ENCODE measurements around the gene PFN3. TPM values are rescaled to one million over a fixed set of nuclear protein-coding genes. Genes with fewer than 3 reads are reported as not detected.
A peak's percentile ranks its signal among the peaks of the same experiment; 100 is the strongest.

Gene PFN3
- total and polyA plus RNA-seq, 2 of the 13 experiments (the other 11 are each of a cell fraction or from before 2014, with no cell fraction given): not detected

DNA sequence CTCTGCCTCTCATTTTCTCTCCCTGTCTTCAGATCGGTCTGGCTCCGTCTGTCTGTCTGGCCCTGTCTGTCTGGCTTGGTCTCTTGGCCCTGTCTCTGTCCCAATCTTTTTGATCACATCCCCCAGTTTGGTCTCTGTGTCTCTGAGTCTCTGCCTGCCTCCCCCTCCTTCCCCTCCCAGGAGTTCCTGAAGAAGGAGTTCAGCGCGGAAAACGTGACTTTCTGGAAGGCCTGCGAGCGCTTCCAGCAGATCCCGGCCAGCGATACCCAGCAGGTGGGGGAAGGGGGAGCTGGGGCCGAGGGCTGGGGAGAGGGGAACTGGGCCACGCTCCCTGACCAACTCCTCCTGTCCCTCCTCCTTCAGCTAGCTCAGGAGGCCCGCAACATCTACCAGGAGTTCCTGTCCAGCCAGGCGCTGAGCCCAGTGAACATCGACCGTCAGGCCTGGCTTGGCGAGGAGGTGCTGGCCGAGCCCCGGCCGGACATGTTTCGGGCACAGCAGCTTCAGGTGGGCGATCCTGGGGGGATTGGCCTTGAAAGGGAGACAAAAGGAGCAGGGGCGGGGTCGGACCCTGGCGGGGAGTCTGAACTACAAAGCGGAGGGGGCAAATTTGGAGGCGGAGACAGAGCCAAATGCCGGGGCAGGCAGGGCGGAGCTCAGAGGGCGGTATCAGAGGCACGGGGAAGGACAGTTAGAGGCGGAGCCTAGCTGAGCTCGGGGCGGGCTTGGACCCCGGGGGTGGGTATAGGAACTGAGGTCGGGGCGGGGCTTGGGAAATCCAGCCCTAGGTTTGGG, 33.7 kb downstream of the PFN3 start (continued):
- TF ChIP-seq, protein P1, sequence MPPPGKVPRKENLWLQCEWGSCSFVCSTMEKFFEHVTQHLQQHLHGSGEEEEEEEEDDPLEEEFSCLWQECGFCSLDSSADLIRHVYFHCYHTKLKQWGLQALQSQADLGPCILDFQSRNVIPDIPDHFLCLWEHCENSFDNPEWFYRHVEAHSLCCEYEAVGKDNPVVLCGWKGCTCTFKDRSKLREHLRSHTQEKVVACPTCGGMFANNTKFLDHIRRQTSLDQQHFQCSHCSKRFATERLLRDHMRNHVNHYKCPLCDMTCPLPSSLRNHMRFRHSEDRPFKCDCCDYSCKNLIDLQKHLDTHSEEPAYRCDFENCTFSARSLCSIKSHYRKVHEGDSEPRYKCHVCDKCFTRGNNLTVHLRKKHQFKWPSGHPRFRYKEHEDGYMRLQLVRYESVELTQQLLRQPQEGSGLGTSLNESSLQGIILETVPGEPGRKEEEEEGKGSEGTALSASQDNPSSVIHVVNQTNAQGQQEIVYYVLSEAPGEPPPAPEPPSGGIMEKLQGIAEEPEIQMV (CRISPR knock-in tag; IDR thresholded peaks at IDR 0.05; ENCODE audit: low read depth): peak; percentile 22; the same call in 1 of the 2 replicates
- TF ChIP-seq ZSCAN29 (CRISPR knock-in tag; conservative IDR thresholded peaks at IDR 0.05) (0 out of 2 replicates have a peak, but pooled peaks have one; percentile 19), ZFY (CRISPR knock-in tag; IDR thresholded peaks at IDR 0.05) (peak; percentile 78), SPEN (CRISPR knock-in tag; IDR thresholded peaks at IDR 0.05; ENCODE audit: low read depth) (peak; percentile 50; the same call in 1 of the 2 replicates), NKX3-1 (CRISPR knock-in tag; IDR thresholded peaks at IDR 0.05) (no peak), ZNF674 (CRISPR knock-in tag; IDR thresholded peaks at IDR 0.05; ENCODE audit: low read depth) (no peak), RBM39 (IDR thresholded peaks at IDR 0.05; ENCODE audit: low read depth, low read length, poor library complexity, severe bottlenecking) (peak; percentile 64), ZNF777 (CRISPR knock-in tag; IDR thresholded peaks at IDR 0.05) (no peak), PAX8 (CRISPR knock-in tag; IDR thresholded peaks at IDR 0.05; ENCODE audit: borderline replicate concordance) (peak; percentile 43; the same call in 1 of the 2 replicates), KAT8 (CRISPR knock-in tag; IDR thresholded peaks at IDR 0.05) (0 out of 2 replicates have a peak, but pooled peaks have one; percentile 33), ZNF792 (CRISPR knock-in tag; IDR thresholded peaks at IDR 0.05) (peak; percentile 72; the same call in 1 of the 2 replicates), TEAD2 (CRISPR knock-in tag; IDR thresholded peaks at IDR 0.05) (no peak), ZNF883 (CRISPR knock-in tag; IDR thresholded peaks at IDR 0.05; ENCODE audit: not compliant biosample characterization) (peak; percentile 24), MATR3 (CRISPR knock-in tag; IDR thresholded peaks at IDR 0.05) (no peak), ZMYM3 (CRISPR knock-in tag; IDR thresholded peaks at IDR 0.05) (peak; percentile 28; the same call in 1 of the 2 replicates), POLR2AphosphoS5 (IDR thresholded peaks at IDR 0.05; ENCODE audit: low read depth, low read length) (peak; percentile 57), RAD51 (IDR thresholded peaks at IDR 0.05; ENCODE audit: borderline replicate concordance) (no peak), CBFB (CRISPR knock-in tag; IDR thresholded peaks at IDR 0.05) (no peak), MEIS1 (CRISPR knock-in tag; IDR thresholded peaks at IDR 0.05; ENCODE audit: borderline replicate concordance) (peak; percentile 82; the same call in 1 of the 2 replicates), SAP130 (CRISPR knock-in tag; IDR thresholded peaks at IDR 0.05; ENCODE audit: low read depth) (peak; percentile 63; the same call in 1 of the 2 replicates)
- TF ChIP-seq, protein P2, sequence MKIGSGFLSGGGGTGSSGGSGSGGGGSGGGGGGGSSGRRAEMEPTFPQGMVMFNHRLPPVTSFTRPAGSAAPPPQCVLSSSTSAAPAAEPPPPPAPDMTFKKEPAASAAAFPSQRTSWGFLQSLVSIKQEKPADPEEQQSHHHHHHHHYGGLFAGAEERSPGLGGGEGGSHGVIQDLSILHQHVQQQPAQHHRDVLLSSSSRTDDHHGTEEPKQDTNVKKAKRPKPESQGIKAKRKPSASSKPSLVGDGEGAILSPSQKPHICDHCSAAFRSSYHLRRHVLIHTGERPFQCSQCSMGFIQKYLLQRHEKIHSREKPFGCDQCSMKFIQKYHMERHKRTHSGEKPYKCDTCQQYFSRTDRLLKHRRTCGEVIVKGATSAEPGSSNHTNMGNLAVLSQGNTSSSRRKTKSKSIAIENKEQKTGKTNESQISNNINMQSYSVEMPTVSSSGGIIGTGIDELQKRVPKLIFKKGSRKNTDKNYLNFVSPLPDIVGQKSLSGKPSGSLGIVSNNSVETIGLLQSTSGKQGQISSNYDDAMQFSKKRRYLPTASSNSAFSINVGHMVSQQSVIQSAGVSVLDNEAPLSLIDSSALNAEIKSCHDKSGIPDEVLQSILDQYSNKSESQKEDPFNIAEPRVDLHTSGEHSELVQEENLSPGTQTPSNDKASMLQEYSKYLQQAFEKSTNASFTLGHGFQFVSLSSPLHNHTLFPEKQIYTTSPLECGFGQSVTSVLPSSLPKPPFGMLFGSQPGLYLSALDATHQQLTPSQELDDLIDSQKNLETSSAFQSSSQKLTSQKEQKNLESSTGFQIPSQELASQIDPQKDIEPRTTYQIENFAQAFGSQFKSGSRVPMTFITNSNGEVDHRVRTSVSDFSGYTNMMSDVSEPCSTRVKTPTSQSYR (CRISPR knock-in tag; IDR thresholded peaks at IDR 0.05; ENCODE audit: borderline replicate concordance): peak; percentile 60; the same call in 1 of the 2 replicates
- TF ChIP-seq, protein P3, sequence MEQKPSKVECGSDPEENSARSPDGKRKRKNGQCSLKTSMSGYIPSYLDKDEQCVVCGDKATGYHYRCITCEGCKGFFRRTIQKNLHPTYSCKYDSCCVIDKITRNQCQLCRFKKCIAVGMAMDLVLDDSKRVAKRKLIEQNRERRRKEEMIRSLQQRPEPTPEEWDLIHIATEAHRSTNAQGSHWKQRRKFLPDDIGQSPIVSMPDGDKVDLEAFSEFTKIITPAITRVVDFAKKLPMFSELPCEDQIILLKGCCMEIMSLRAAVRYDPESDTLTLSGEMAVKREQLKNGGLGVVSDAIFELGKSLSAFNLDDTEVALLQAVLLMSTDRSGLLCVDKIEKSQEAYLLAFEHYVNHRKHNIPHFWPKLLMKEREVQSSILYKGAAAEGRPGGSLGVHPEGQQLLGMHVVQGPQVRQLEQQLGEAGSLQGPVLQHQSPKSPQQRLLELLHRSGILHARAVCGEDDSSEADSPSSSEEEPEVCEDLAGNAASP (CRISPR knock-in tag; IDR thresholded peaks at IDR 0.05; ENCODE audit: borderline replicate concordance): 0 out of 2 replicates have a peak, but pooled peaks have one; percentile 21
- TF ChIP-seq, protein P4, sequence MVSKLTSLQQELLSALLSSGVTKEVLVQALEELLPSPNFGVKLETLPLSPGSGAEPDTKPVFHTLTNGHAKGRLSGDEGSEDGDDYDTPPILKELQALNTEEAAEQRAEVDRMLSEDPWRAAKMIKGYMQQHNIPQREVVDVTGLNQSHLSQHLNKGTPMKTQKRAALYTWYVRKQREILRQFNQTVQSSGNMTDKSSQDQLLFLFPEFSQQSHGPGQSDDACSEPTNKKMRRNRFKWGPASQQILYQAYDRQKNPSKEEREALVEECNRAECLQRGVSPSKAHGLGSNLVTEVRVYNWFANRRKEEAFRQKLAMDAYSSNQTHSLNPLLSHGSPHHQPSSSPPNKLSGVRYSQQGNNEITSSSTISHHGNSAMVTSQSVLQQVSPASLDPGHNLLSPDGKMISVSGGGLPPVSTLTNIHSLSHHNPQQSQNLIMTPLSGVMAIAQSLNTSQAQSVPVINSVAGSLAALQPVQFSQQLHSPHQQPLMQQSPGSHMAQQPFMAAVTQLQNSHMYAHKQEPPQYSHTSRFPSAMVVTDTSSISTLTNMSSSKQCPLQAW (CRISPR knock-in tag; IDR thresholded peaks at IDR 0.05): peak; percentile 84; the same call in 1 of the 2 replicates

All from HepG2 (cell line).